ENCODE measurements around the gene DIAPH1.

DIAPH1 gene

DNA sequence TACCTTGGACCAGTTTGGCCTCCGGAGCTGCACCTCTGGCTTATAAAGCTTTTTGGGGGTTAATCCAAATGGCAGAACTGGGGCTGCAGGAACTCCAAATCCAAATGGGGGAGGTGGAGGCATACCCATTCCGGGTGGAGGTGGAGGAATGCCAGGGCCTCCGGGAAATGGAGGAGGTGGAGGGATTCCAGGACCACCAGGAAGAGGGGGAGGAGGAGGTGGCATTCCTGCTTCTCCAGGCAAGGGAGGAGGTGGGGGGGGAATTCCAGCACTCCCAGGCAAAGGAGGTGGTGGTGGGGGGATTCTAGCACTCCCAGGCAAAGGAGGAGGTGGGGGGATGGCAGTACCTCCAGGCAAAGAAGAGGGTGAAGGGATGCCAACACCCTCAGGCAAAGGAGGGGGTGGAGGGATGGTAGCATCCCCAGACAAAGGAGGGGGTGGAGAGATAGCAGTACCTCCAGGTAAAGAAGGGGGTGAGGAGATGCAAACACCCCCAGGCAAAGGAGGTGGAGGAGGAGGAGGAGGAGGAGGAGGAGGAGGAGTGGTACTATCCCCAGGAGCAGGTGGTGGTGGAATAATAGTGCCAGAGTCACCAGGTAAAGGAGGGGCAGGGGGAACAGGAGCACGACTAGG lies 45.2 kb downstream of the DIAPH1 start:
- DNase-seq (ENCODE audit: low spot score) = no peak
- TF ChIP-seq CTCF (IDR thresholded peaks at IDR 0.05; ENCODE audit: borderline replicate concordance, control extremely low read depth, extremely low read depth, insufficient read depth, missing control alignments) = no peak
- in situ Hi-C loops (cut with MboI; ENCODE audit: low sequenced_read_pairs, unreplicated experiment) = no loop called here

DNA sequence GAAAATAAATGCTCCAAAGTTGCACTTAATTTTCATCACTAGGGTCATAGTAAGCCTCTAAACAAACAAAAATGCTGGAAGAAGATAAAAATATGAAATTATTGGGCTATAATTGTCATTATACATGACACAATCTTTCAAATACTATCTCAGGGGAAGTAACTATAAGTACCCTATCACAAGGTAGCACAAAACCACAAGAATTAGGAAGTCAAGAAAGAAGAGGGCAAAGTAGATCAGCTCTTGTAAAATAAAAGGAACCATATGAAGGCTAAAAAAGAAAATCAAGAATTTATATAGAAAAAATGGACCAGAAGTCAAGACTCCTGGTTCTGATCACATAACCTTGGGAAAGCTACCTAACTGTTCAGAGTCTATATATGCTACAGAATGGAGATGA lies 48.1 kb downstream of the DIAPH1 start:
- DNase-seq (ENCODE audit: low spot score) = no peak
- no peak for TF ChIP-seq CTCF (IDR thresholded peaks at IDR 0.05; ENCODE audit: borderline replicate concordance, control extremely low read depth, extremely low read depth, insufficient read depth, missing control alignments)
- in situ Hi-C loops (cut with MboI; ENCODE audit: low sequenced_read_pairs, unreplicated experiment) = no loop called here

GRCh38 chr5:141567513-141568117 lies 51.2 kb downstream of the DIAPH1 start:
- in situ Hi-C loops (cut with MboI; ENCODE audit: low sequenced_read_pairs, unreplicated experiment) = no loop called here
- peak; percentile 73 for TF ChIP-seq CTCF (IDR thresholded peaks at IDR 0.05; ENCODE audit: borderline replicate concordance, control extremely low read depth, extremely low read depth, insufficient read depth, missing control alignments)
- no peak for DNase-seq (ENCODE audit: low spot score)

GRCh38 chr5:141565826-141566570 lies 52.8 kb downstream of the DIAPH1 start:
- in situ Hi-C loops (cut with MboI; ENCODE audit: low sequenced_read_pairs, unreplicated experiment) = no loop called here
- DNase-seq (ENCODE audit: low spot score) = no peak
- TF ChIP-seq CTCF (IDR thresholded peaks at IDR 0.05; ENCODE audit: borderline replicate concordance, control extremely low read depth, extremely low read depth, insufficient read depth, missing control alignments) = no peak

DNA sequence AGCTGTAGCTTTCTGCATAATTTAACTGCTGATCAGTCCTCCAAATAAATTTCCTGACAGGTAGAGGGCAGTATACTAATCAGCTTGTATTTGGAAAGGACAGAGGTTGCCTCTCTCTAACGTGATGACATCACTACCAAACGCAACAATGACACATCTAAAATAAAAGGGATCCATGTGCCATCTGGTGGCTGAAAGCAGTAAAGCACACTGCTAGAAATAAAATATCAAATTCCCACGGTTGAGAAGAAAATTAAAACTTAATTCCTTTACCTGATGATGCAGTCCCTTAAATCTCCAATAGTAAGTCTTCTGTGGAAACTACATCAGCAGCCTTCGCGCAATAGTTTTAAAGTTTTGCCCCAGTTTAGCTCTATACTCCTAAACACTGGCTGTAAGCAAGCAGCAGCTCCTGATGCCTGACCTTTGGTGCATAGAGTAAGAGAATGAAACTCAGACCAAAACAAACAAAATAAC lies 54.5 kb downstream of the DIAPH1 start:
- peak; percentile 62 for DNase-seq (ENCODE audit: low spot score)
- peak; percentile 61 for TF ChIP-seq CTCF (IDR thresholded peaks at IDR 0.05; ENCODE audit: borderline replicate concordance, control extremely low read depth, extremely low read depth, insufficient read depth, missing control alignments)
- in situ Hi-C loops (cut with MboI; ENCODE audit: low sequenced_read_pairs, unreplicated experiment) = no loop called here

GRCh38 chr5:141560725-141561483 lies 57.9 kb downstream of the DIAPH1 start:
- DNase-seq (ENCODE audit: low spot score) = no peak
- TF ChIP-seq CTCF (IDR thresholded peaks at IDR 0.05; ENCODE audit: borderline replicate concordance, control extremely low read depth, extremely low read depth, insufficient read depth, missing control alignments) = no peak
- in situ Hi-C loops (cut with MboI; ENCODE audit: low sequenced_read_pairs, unreplicated experiment) = no loop called here
